Muscle of arm (tissue), 12 donors: Measurements from ENCODE around the gene NEURL2. TPM values are rescaled to one million over a fixed set of nuclear protein-coding genes. Genes with fewer than 3 reads are reported as not detected.
A peak's percentile ranks its signal among the peaks of the same experiment; 100 is the strongest.
"Not testable (repeated sequence)": the region's sequence is repeated elsewhere in the genome, so short reads cannot be mapped to it uniquely, and the experiment has no call there.

ENCODE experiments used
- DNase-seq: peaks from one replicate; pipeline ENCODE4 v3.0.0-alpha.2; 2013
- polyA plus RNA-seq, 12 donors: library from polyadenylated mRNA; unstranded; fragments of 120-200 nt; gene quantifications; one replicate each; pipeline ENCODE4 v1.2.1, GENCODE V29; 2013; ENCODE audit not compliant: insufficient read length in 12 of 12

Gene NEURL2
- polyA plus RNA-seq, 12 donors: 8.2 to 20.2 (median 11.3) TPM; not detected in 1

DNA sequence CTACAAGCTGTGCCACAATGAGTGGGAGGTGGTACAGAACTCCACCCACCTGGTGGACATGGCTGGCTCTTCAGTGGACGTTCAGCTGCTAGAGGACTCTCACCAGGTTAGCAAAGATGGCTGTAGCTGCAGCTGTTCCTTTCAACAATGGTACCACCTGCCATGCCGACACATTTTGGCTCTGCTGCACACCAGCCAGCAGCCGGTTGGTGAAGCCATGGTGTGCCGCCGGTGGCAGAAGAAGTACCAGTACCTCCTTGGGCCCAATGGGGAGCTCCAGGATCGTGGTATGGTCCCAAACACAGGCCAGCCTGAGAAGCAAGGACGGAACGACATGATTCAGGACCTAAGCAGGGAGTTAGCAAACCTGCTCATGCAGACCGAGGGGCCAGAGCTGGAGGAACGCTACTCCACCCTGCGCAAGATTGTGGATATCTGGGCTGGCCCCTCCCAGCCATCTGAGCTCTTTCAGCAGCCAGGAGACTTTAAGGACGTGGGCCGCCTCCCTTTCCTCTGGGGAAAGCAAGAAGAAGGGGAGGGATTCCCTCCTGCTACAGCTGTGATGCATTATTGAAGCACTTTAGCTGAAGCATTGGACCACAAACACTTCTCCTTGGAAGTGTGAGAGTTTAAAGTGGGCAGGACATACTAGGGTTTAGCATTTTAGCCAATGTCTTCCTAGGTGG lies 12.8 kb downstream of the NEURL2 start:
- DNase-seq: peak; percentile 31

DNA sequence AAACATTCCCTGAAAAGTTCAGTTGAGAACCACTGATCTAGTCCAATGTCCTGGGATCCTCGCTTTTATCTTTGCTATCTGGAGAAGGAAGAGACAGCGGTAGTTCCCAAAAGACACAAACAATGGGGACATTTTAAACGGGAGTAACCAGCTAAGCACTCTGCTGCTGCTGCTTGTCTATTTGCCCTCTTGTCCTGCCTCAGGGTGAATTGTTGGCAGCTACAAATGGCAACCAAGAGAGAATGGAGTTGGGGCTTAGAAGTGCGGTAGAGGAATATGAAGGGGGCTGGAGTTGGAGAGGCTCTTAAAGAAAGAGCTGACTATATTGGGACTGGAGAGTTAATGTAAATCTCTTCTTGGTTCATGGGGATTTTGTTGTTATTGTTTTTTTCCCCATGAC lies 16.4 kb downstream of the NEURL2 start:
- no peak for DNase-seq

GRCh38 chr20:45874104-45874481 lies 16.9 kb downstream of the NEURL2 start:
- DNase-seq: not testable (repeated sequence)

GRCh38 chr20:45873409-45874103 lies 17.5 kb downstream of the NEURL2 start:
- DNase-seq: no peak

GRCh38 chr20:45872626-45873025 lies 18.4 kb downstream of the NEURL2 start:
- no peak for DNase-seq

- DNase-seq: no peak
Observed at GRCh38 chr20:45867819-45868176, 23.2 kb downstream of the NEURL2 start.

GRCh38 chr20:45867136-45867818 lies 23.7 kb downstream of the NEURL2 start:
- DNase-seq: no peak

GRCh38 chr20:45866454-45866853 lies 24.6 kb downstream of the NEURL2 start:
- DNase-seq: no peak

GRCh38 chr20:45863543-45864470 lies 27.2 kb downstream of the NEURL2 start:
- DNase-seq: no peak

DNA sequence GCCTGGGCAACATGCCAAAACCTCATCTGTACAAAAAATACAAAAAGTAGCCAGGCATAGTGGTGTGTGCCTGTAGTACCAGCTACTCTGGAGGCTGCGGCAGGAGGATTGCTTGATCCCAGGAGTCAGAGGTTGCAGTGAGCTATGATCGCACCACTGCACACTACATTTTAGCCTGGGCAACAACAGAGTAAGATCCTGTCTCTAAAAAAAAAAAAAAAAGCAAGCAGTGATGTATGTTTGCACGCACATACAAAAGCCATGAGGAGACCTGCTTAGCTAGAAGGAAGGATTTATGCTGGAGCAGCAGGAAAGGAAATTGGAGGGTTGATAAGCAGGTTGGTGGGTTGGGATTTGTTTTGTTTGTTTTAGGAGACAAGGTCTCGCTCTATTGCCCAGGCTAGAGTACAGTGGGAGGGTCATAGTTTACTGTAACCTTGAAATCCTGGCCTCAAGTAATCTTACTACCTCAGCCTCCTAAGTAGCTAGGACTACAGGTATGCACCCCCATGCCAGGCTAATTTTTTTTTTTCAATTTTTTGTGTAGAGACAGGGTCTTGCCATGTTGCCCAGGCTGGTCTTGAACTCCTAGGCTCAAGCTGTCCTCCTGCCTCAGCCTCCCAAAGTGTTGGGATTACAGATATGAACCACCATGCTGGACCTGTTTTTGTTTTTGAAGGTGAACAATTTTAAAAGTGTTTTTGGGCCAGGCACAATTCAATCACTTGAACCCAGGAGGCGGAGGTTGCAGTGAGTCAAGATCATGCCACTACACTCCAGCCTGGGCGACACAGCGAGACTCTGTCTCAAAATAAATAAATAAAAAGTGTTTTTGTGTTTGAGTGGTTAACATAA lies 29.6 kb downstream of the NEURL2 start:
- no peak for DNase-seq

DNA sequence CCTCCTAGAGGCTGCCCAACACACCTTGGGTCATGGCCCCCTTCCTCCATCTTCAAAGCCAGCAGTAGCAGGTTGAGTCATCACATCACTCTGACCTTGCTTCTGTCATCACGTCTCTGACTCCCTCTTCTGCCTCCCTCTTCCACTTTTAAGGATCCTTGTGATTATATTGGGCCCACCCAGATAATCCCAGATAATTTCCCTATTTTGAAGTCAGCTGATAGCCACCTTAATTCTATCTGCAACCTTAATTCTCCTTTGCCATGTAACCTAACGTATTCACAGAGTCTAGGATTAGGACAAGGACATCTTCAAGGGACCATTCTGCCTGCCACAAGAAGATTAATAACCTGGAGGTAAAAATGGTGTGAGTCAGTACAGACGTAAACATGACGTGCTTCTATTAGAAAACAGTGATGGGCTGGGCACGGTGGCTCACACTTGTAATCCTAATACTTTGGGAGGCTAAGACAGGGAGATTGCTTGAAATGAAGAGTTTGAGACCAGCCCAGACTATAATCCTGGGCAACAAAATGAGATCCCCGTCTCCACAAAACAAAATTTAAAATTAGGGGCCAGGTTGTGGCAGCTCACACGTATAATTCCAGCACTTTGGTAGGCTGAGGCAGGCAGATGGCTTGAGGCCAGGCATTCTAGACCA lies 30.3 kb downstream of the NEURL2 start:
- DNase-seq: no peak

DNA sequence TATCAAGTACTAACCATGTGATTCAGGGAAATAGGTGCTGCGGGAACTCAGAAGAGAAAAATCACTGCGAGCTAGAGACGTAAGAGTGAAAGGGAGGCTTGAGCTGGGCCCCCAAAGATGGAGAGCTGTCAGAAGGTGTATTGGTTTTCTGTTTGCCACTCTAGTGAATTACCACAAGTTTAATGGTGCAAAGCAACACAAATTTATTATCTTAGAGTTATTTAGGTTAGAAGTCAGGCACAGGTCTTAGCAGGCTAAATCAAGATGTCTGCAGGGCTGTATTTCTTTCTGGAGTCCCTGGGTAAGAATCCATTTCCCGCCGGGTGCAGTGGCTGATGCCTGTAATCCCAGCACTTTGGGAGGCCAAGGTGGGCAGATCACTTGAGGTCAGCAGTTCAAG lies 31.1 kb downstream of the NEURL2 start:
- DNase-seq: no peak

DNA sequence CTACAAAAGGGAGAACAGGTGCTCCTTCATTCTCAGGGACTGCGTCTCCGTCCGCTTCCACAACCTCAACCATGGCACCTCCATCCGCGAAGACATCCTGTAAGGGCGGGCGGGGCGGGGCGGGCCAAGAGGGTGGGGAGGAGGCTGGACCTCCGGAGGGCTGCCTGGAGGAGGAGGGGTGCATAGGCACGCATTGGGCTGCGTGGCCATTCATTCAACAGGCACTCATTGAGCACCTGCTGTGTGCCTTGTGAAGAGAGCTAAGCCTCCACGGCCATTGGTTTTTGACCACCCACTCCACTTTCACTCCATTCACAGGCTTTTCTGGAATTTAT lies 33.2 kb downstream of the NEURL2 start:
- no peak for DNase-seq

- DNase-seq: peak; percentile 100
Observed at GRCh38 chr20:45857114-45857881, 33.7 kb downstream of the NEURL2 start, which contains the start of the genes ACOT8 and ZSWIM3. Gene ACOT8 (minus strand): TSS chr20:45857392. CDS start chr20:45857315, 77 bp downstream. Gene ZSWIM3 (plus strand): TSS chr20:45857614. CDS start chr20:45857826, 212 bp downstream.

DNA sequence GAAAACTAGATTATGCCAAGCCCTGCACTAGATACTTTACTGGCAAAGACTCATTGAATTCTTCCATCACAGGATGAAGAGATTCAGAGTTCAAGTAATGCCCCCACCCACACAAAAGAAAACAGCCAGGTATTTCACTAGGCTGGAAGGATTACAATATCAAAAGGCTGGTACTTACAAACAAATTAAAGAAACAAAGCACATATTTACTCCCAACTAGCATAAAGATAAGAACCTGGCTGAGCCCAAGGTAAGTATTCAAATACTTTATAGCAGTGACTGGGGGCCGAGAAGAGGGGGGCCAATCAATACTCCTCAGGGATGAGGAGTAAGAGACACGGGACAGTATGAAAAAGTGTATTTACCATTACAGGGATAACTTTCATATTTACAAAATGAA lies 37.5 kb downstream of the NEURL2 start:
- DNase-seq: no peak

DNA sequence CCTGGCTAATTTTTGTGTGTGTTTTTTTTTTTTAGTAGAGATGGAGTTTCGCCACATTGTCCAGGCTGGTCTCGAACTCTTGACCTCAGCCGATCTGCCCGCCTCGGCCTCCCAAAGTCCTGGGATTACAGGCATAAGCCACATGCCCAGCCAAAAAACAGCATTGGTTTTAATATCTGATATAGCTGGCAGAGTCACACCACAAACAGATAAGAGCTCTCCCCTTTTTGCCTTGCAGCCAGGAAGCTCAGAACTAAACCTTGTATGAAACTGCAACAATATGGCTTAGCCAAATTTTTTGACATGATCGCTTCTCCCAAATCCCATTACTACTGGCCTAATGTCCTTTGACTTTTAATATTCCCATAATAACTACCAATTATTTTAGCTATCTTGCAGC lies 38.7 kb downstream of the NEURL2 start:
- no peak for DNase-seq

DNA sequence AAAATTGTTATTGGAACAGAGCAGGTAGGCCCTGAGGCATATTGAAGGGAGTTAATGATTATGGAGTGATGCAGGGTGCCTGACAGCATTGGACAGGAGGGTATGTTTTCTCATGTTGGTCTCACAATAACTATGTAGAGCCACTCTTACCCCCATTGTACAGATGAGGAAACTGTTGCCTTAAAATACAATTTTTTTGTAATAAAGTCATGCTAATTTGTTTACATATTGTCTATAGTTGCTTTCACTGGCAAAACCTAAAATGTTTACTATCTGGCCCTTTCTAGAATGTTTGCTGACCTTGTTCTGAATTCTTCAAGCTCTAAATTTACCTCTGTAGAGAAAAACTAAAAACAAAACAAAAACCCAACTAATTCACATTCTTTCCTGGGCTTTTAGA lies 39.5 kb downstream of the NEURL2 start:
- no peak for DNase-seq

- DNase-seq: no peak
Observed at GRCh38 chr20:45850926-45851325, 40.1 kb downstream of the NEURL2 start.

GRCh38 chr20:45850238-45850637 lies 40.8 kb downstream of the NEURL2 start:
- no peak for DNase-seq
